ENCODE measurements around the gene IFI27L2. TPM values are rescaled to one million over a fixed set of nuclear protein-coding genes. Genes with fewer than 3 reads are reported as not detected.
A peak's percentile ranks its signal among the peaks of the same experiment; 100 is the strongest.

Gene IFI27L2
- total RNA-seq, 5 donors from 2014 or later (not counting 1 experiment from before 2014, with no cell fraction given) = 18.2 to 37.4 (median 27.7) TPM

DNA sequence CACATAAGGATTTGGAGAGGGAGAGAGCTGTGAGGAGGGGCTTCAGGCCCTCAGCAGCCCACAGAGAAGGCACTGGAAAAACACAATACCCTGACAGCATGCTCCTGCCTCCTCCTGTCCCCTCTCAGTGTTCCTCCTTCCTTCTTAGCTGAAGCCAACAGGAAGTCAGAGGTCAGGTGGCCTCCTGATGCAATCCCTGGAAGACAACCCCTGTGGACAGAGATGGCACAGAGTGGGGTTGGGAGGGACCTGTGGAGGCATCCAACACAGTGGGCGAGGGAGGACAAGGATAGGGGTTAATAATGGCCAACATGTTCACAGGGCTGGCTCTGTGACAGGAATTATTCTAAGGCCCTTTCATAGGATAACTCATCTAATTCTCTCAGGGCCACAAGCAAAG, 15.4 kb upstream of the IFI27L2 start:
- no peak overlapping the region for H3K4me3 ChIP-seq (ENCODE audit: control insufficient read depth in 1 of 2, extremely low read depth in 1 of 2, low read length in 1 of 2)
- ChIA-PET POLR2A (no interaction called here), CTCF (interaction anchor here in 1 of 2 donors (0.7 kb wide), 1 partner anchor 282 kb away, joined by 3 read pairs; no protein-coding TSS in a partner anchor)
- peaks cover 0 to 3% of the 10 kb centered on the region in 2 experiments for H3K27me3 ChIP-seq (replicated peaks in 1 of 2; ENCODE audit: control insufficient read depth in 2 of 2, extremely low read depth in 1 of 2, insufficient read depth in 2 of 2, low read length in 1 of 2)
- H3K4me1 ChIP-seq (ENCODE audit: control insufficient read depth in 1 of 2, extremely low read depth in 1 of 2, insufficient read depth in 2 of 2, low read length in 2 of 2) = peaks cover 0 to 5% of the 10 kb centered on the region in 2 experiments
- Mint-ChIP-seq H3K27me3 (no peaks in the 10 kb centered on the region), H3K36me3 (no peaks in the 10 kb centered on the region), H3K4me1 (peaks cover 8 to 21% (median 19%) of the 10 kb centered on the region in 3 donors), H3K9me3 (no peaks in the 10 kb centered on the region), H3K27ac (no peak overlapping the region), H3K4me3 (no peak overlapping the region)
- H3K27ac ChIP-seq (ENCODE audit: low read length) = no peak overlapping the region
- no peaks in the 10 kb centered on the region for H3K36me3 ChIP-seq (ENCODE audit: control insufficient read depth in 2 of 2, extremely low read depth in 1 of 2, insufficient read depth in 1 of 2, low read length in 1 of 2)
- WGBS (ENCODE audit: insufficient coverage) = no CpG with 5 or more reads among the region's 1 CpG
- ATAC-seq (replicated peaks in 1 of 4) = no peak
- no peaks in the 10 kb centered on the region for H3K9me3 ChIP-seq
- DNase-seq = no peak

DNA sequence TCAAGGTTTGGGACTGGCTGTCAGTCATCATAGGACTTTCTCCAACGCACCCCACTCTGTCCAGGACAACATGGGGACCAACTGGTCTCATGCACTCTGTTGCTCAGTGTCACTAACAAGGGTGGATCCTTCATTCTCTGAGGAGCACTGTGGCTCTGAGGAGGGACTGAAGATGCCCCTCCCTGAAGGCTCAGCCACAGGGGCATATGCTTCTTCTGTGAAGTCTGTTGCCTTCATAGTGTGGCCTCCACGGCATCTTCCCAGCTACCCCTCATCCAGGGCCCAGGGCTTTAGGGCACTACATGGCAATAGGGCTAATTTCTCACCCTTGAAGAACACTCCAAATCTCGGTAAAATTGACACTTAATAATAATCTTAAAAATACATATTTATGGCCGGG, 14.3 kb upstream of the IFI27L2 start:
- Histone ChIP-seq H3K27me3 (replicated peaks in 1 of 2; ENCODE audit: control insufficient read depth in 2 of 2, extremely low read depth in 1 of 2, insufficient read depth in 2 of 2, low read length in 1 of 2) (peaks cover 0 to 8% of the 10 kb centered on the region in 2 experiments), H3K9me3 (no peaks in the 10 kb centered on the region), H3K36me3 (ENCODE audit: control insufficient read depth in 2 of 2, extremely low read depth in 1 of 2, insufficient read depth in 1 of 2, low read length in 1 of 2) (no peaks in the 10 kb centered on the region), H3K4me1 (ENCODE audit: control insufficient read depth in 1 of 2, extremely low read depth in 1 of 2, insufficient read depth in 2 of 2, low read length in 2 of 2) (peaks cover 0 to 5% of the 10 kb centered on the region in 2 experiments), H3K4me3 (ENCODE audit: control insufficient read depth in 1 of 2, extremely low read depth in 1 of 2, low read length in 1 of 2) (no peak overlapping the region), H3K27ac (ENCODE audit: low read length) (no peak overlapping the region)
- ATAC-seq (replicated peaks in 1 of 4) = no peak
- Mint-ChIP-seq H3K9me3 (no peaks in the 10 kb centered on the region), H3K36me3 (no peaks in the 10 kb centered on the region), H3K4me1 (peaks cover 8 to 21% (median 19%) of the 10 kb centered on the region in 3 donors), H3K27ac (no peak overlapping the region), H3K4me3 (no peak overlapping the region), H3K27me3 (peaks cover 3 to 5% of the 10 kb centered on the region in 2 donors)
- no peak for DNase-seq
- POLR2A ChIA-PET = no interaction called here
- CTCF ChIA-PET = no interaction called here
- 100% methylated on average over 1 of the region's 4 CpGs for WGBS (ENCODE audit: insufficient coverage)

DNA sequence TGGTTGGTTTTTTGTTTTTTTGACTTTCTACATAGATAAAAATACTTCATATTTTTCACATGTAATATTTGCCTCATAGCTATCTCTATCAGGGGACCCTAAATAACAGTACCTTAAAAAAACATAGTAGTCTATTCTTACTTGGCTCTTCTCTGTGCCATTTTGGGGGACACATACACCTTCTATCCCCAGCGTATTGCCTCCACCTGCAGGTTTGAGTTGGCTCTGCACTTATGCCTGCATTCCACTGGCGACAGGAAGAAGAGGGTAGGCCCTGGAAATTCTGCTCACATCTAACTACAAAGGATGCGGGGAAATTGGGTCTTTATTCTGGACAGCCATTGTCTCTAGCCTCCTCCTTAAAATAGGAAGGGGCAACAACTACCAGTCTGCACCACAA, 13.8 kb upstream of the IFI27L2 start:
- Histone ChIP-seq H3K4me3 (ENCODE audit: control insufficient read depth in 1 of 2, extremely low read depth in 1 of 2, low read length in 1 of 2) (no peak overlapping the region), H3K36me3 (ENCODE audit: control insufficient read depth in 2 of 2, extremely low read depth in 1 of 2, insufficient read depth in 1 of 2, low read length in 1 of 2) (no peaks in the 10 kb centered on the region), H3K9me3 (no peaks in the 10 kb centered on the region), H3K27me3 (replicated peaks in 1 of 2; ENCODE audit: control insufficient read depth in 2 of 2, extremely low read depth in 1 of 2, insufficient read depth in 2 of 2, low read length in 1 of 2) (peaks cover 0 to 11% of the 10 kb centered on the region in 2 experiments), H3K4me1 (ENCODE audit: control insufficient read depth in 1 of 2, extremely low read depth in 1 of 2, insufficient read depth in 2 of 2, low read length in 2 of 2) (peaks cover 0 to 5% of the 10 kb centered on the region in 2 experiments), H3K27ac (ENCODE audit: low read length) (no peak overlapping the region)
- Mint-ChIP-seq H3K4me1 (peaks cover 8 to 21% (median 19%) of the 10 kb centered on the region in 3 donors), H3K27me3 (peaks cover 3 to 5% of the 10 kb centered on the region in 2 donors), H3K4me3 (no peak overlapping the region), H3K9me3 (no peaks in the 10 kb centered on the region), H3K27ac (no peak overlapping the region), H3K36me3 (no peaks in the 10 kb centered on the region)
- DNase-seq = no peak
- ChIA-PET CTCF (interaction anchor here (0.7 to 2.9 kb wide), 5 partner anchors 11 to 1047 kb away, joined by 3 to 9 read pairs (median 6); no protein-coding TSS in a partner anchor), POLR2A (no interaction called here)
- peak in 1 of 4 experiments; percentile 46 for ATAC-seq (replicated peaks in 1 of 4)
- WGBS (ENCODE audit: insufficient coverage) = 80% methylated on average over 1 of the region's 3 CpGs

DNA sequence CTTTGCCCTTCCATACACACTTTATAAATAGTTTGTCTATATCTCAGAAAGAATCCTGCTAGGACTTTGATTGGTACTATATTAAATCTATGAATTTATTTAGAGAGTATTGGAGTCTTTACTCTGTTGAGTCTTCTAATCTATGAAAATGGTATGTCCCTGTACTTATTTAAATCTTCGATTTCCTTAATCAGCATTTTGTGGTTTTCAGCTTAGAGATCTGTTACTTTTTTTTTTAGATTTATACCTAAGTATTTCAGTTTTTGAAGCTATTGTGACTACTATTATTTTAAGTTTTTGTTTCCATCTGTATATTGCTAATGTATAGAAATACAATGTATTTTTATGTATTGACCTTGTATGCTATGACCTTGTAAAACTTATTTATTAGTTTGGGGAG, 13.4 kb upstream of the IFI27L2 start:
- Mint-ChIP-seq H3K27me3 (peaks cover 3 to 5% of the 10 kb centered on the region in 2 donors), H3K36me3 (no peaks in the 10 kb centered on the region), H3K9me3 (no peaks in the 10 kb centered on the region), H3K27ac (no peak overlapping the region), H3K4me3 (no peak overlapping the region), H3K4me1 (peaks cover 8 to 21% (median 19%) of the 10 kb centered on the region in 3 donors)
- no CpG with 5 or more reads among the region's 1 CpG for WGBS (ENCODE audit: insufficient coverage)
- peaks cover 0 to 5% of the 10 kb centered on the region in 2 experiments for H3K4me1 ChIP-seq (ENCODE audit: control insufficient read depth in 1 of 2, extremely low read depth in 1 of 2, insufficient read depth in 2 of 2, low read length in 2 of 2)
- no peaks in the 10 kb centered on the region for H3K9me3 ChIP-seq
- peaks cover 0 to 13% of the 10 kb centered on the region in 2 experiments for H3K27me3 ChIP-seq (replicated peaks in 1 of 2; ENCODE audit: control insufficient read depth in 2 of 2, extremely low read depth in 1 of 2, insufficient read depth in 2 of 2, low read length in 1 of 2)
- POLR2A ChIA-PET = interaction anchor here in 1 of 2 donors (0.6 kb wide), 1 partner anchor 114 kb away, joined by 3 read pairs; no protein-coding TSS in a partner anchor
- H3K27ac ChIP-seq (ENCODE audit: low read length) = no peak overlapping the region
- no peak overlapping the region for H3K4me3 ChIP-seq (ENCODE audit: control insufficient read depth in 1 of 2, extremely low read depth in 1 of 2, low read length in 1 of 2)
- ATAC-seq (replicated peaks in 1 of 4) (no peak), DNase-seq (no peak)
- no peaks in the 10 kb centered on the region for H3K36me3 ChIP-seq (ENCODE audit: control insufficient read depth in 2 of 2, extremely low read depth in 1 of 2, insufficient read depth in 1 of 2, low read length in 1 of 2)
- CTCF ChIA-PET = interaction anchor here (0.7 to 2.9 kb wide), 7 partner anchors 10 to 1048 kb away, joined by 3 to 9 read pairs (median 6); no protein-coding TSS in a partner anchor

DNA sequence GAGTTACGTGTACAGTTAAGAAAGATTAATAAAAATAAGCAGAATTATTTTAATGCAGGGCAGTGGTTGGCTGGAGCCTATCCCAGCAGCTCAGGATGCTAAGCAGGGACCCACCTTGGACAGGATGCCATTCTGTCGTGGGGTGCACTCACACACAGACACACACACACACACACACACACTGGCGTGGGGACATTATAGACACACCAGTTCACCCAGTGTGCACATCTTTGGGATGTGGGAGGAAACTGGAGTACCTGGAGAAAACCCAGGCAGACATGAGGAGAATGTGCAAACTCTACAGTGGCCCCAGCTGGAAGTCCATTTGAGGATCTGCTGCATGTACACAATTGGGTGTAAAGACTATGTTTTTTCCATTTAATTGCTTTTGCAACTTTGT, 12.8 kb upstream of the IFI27L2 start:
- DNase-seq (no peak), ATAC-seq (replicated peaks in 1 of 4) (no peak)
- H3K4me1 ChIP-seq (ENCODE audit: control insufficient read depth in 1 of 2, extremely low read depth in 1 of 2, insufficient read depth in 2 of 2, low read length in 2 of 2) = peaks cover 0 to 5% of the 10 kb centered on the region in 2 experiments
- peaks cover 3 to 5% of the 10 kb centered on the region in 2 donors for H3K27me3 Mint-ChIP-seq
- H3K27ac ChIP-seq (ENCODE audit: low read length) = no peak overlapping the region
- H3K4me3 ChIP-seq (ENCODE audit: control insufficient read depth in 1 of 2, extremely low read depth in 1 of 2, low read length in 1 of 2) = no peak overlapping the region
- H3K9me3 ChIP-seq = no peaks in the 10 kb centered on the region
- no CpG with 5 or more reads among the region's 3 CpGs for WGBS (ENCODE audit: insufficient coverage)
- ChIA-PET POLR2A (interaction anchor here in 1 of 2 donors (0.6 kb wide), 1 partner anchor 113 kb away, joined by 3 read pairs; no protein-coding TSS in a partner anchor), CTCF (interaction anchor here (0.7 to 2.9 kb wide), 8 partner anchors 10 to 1048 kb away, joined by 3 to 9 read pairs (median 6); no protein-coding TSS in a partner anchor)
- no peak overlapping the region for H3K4me3 Mint-ChIP-seq
- H3K27ac Mint-ChIP-seq = no peak overlapping the region
- H3K27me3 ChIP-seq (replicated peaks in 1 of 2; ENCODE audit: control insufficient read depth in 2 of 2, extremely low read depth in 1 of 2, insufficient read depth in 2 of 2, low read length in 1 of 2) = peaks cover 0 to 13% of the 10 kb centered on the region in 2 experiments
- no peaks in the 10 kb centered on the region for H3K9me3 Mint-ChIP-seq
- peaks cover 8 to 17% (median 15%) of the 10 kb centered on the region in 3 donors for H3K4me1 Mint-ChIP-seq
- no peaks in the 10 kb centered on the region for H3K36me3 ChIP-seq (ENCODE audit: control insufficient read depth in 2 of 2, extremely low read depth in 1 of 2, insufficient read depth in 1 of 2, low read length in 1 of 2)
- H3K36me3 Mint-ChIP-seq = no peaks in the 10 kb centered on the region

DNA sequence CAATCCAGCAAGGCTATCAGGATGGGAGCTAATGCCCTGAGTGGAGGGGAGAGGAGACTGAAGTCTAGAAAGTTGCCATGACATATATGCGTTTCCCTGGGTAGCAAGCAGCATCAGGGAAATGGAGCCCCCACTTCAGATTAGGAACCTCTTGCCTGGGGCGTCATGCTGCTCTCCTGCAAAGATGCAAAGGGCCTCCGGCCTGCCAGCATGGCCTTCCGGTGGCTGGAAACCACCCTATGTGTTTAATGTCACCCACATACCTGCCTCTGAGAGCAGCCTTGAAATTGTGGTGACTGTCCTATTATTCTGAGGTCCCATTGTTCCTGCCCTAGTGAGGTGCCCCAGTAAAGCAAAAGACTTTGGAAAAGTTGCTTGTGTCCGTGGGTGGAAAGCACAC, 10.0 kb upstream of the IFI27L2 start:
- H3K27ac ChIP-seq (ENCODE audit: low read length) = no peak overlapping the region
- H3K27me3 ChIP-seq (replicated peaks in 1 of 2; ENCODE audit: control insufficient read depth in 2 of 2, extremely low read depth in 1 of 2, insufficient read depth in 2 of 2, low read length in 1 of 2) = peaks cover 0 to 18% of the 10 kb centered on the region in 2 experiments
- Mint-ChIP-seq H3K36me3 (no peaks in the 10 kb centered on the region), H3K27me3 (peaks cover 9 to 12% of the 10 kb centered on the region in 2 donors), H3K27ac (no peak overlapping the region), H3K4me3 (no peak overlapping the region), H3K4me1 (peaks cover 0 to 6% (median 3%) of the 10 kb centered on the region in 3 donors), H3K9me3 (peaks cover 0 to 10% (median 0%) of the 10 kb centered on the region in 3 donors)
- no peaks in the 10 kb centered on the region for H3K36me3 ChIP-seq (ENCODE audit: control insufficient read depth in 2 of 2, extremely low read depth in 1 of 2, insufficient read depth in 1 of 2, low read length in 1 of 2)
- 81% methylated on average over 4 of the region's 5 CpGs for WGBS (ENCODE audit: insufficient coverage)
- peaks cover 0 to 6% of the 10 kb centered on the region in 2 experiments for H3K4me1 ChIP-seq (ENCODE audit: control insufficient read depth in 1 of 2, extremely low read depth in 1 of 2, insufficient read depth in 2 of 2, low read length in 2 of 2)
- no peak overlapping the region for H3K4me3 ChIP-seq (ENCODE audit: control insufficient read depth in 1 of 2, extremely low read depth in 1 of 2, low read length in 1 of 2)
- no peak for DNase-seq
- no peaks in the 10 kb centered on the region for H3K9me3 ChIP-seq
- ATAC-seq (replicated peaks in 1 of 4) = no peak
- CTCF ChIA-PET = no interaction called here
- POLR2A ChIA-PET = no interaction called here

Measured in T-cell (primary cell).